A204.1 (cell line): ENCODE results near the gene NSG1.
"Not testable (repeated sequence)": the region's sequence is repeated elsewhere in the genome, so short reads cannot be mapped to it uniquely, and the experiment has no call there.

Source experiments
- FAIRE-seq: peaks from 2 replicates; lab custom pipeline; 2012; peaks lifted over from hg19 to GRCh38; lab: Jason Lieb, UNC

Gene NSG1

DNA sequence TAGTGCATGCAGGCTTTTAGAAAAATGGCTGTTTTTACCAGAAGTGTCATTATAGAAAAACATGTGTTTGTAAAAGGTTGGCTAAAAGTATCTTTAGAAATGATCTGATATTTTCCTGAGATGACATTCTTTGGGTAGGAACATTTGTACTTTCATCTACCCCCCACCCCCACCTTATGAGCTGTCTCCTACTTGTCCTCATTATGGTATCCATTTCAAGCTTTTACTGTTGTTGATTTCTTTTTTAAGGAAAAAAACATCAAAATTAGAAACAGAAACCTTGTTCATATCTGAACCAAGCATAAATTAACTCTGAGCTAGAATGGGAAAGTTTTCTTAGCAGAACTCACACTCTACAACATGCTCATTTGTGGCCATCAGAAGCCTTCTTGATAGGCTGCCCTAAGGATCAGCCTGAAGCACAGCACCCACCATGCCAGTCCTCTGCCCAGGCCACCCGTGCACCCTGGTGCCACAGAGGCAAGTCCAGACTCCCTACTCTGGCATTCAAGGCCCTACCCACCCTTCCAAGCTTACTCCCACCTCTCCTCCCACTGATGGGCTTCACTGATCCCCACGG is 49.4 kb downstream of the NSG1 start:
- no peak for FAIRE-seq

DNA sequence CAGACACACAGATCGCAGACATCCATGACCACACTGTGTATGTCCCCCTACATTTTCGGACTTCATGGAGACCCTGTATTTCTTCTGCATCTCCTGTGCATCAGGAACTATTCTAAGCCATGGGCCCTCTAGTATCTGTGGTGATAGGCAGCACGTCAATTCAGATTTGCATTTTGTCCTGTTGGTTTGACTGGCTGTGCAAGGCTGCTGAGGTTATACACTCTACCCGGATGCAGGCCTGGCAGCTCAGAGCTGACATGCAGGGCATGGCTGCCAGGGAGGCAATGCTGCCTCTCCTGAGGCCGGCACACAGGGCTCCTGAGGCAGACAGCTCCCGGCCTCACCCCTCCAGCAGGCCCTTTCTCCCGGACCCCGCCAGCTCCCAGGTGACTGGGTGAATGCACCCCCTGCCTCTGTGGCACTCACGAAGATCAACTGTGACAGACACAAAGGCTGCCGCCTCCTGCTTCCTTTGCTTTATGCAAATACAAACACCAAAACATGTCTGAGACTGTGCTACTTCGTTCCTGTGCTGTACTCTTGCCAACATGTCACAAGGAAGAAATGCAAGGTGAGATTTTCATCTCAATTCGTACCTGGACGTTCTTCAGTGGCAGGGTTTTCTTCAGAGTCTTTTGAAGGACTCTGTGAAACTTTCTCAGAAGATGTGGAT is 51.0 kb downstream of the NSG1 start:
- FAIRE-seq: no peak

- FAIRE-seq: no peak
Observed at GRCh38 chr4:4438891-4439290, 52.0 kb downstream of the NSG1 start.

DNA sequence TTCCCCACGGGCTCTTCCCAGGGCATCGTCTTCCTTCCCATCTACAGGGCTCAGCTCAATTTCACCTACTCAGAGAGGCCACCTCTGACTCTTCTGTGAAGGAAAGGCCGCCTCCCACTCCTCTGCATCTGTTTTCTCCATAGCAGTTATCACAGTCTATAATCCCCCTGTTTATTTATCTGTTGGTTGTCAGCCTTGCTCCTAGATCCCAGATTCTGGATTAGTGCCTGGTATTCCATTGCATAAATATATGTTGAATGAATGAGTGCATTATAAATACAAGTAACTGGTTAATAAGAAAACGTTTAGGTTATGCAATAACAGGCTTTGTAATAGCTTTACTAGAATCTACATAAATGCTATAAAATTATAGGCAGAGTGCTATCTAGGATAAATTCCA is 52.9 kb downstream of the NSG1 start:
- no peak for FAIRE-seq

DNA sequence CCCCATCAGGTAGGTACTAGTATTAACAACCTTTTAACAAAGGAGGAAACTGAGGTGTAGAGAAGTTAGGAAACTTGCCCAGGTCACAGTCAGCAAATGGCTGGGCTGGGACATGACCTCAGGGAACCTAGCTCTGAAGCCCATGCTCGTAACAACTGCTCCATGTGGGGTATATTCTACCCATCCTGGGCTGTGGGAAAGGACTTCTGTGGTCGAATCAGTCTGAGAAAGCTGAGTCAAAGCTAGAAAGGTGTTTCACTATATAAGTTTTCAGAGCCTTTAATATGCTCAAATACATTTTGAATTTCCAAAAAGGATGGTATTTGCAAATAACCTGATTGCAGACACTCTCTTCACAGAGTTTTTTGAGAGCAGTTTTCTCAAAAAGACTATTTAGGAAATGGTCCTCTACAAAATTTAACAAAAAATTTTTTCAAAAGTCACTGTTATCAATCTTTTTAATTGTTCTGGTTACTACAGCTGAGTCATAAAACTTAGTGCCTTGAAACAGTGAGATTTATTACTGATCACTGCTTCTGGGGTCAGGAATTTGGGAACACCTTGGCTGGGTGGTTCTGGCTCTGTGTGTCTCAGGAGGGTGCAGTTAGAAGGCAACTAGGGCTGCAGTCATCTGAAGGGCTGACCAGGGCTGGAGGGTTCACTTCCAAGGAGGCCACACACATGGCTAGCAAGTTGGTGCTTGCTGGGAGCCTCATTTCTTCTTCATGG is 53.6 kb downstream of the NSG1 start:
- FAIRE-seq: no peak

DNA sequence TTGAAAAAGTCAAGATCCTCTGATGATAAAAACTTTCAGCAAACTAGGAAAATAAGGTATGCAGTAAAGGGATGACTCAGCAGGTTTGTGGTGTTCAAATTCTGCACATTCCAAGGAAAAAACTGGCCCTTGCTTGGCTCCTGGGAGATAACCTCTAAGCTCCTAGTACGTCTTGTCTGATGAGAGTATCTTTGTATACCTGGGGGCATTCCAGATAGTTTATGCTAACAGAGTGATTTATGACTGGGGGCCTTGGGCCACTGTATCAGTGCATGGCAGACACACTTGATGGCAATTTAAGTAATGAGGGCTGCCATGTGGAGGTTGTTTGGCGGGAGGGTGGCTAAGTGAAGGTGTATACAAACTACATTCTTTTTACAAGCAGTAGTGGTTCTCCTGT is 56.9 kb downstream of the NSG1 start:
- FAIRE-seq: no peak

DNA sequence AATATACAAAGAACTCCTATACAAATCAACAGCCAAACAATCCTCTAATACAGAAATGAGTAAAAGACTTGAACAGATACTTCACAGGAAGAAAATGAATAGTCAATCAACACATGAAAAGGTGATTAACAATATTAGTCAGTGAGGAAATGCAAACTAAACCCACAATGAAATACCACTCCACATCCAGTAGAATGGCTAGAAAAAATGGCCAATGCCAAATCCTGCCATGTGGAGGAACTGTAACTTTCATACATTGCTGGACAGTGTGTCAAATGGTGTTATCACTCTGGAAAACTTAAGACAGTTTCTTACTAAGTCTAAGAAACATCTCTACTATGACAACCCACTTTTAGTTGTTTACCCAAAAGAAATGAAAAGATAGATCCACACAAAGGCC is 59.5 kb downstream of the NSG1 start:
- FAIRE-seq: no peak

GRCh38 chr4:4455210-4455865 is 68.4 kb downstream of the NSG1 start:
- no peak for FAIRE-seq

GRCh38 chr4:4456351-4456750 is 69.4 kb downstream of the NSG1 start:
- FAIRE-seq: no peak

DNA sequence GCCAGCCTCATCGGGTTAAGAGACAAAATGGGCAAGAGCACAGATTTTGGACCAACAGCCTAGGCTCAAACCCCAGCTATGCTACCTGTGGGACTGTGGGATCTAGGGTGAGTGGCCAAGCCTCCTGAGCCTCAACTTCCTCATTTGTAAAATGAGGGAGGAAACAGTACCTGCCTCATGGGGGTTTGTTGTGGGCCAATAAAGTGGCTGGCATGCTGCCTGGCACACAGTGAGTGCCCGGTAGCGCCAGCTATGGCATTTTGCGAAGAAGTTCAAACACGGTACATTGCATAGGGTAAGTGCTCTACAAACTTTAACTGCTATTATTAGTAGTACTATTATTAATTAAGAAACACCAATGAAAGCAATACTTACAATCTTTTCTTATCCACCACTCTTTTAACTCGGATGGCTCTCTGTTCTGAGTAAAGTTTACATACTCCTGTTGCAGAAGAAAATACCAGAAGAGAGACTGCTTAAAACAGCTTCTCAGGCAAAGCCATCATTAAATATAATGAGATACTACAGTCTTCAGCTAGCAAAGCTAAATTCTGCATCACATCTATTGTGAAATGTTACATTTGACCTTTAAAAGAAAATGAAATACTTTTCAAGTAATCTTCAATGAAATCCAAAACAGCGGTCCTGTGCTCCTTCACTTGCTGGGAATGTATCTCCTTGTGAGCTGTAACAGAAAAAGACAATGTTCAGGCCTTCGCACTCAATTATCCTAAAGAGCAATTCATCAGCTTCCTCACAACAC is 70.1 kb downstream of the NSG1 start:
- no peak for FAIRE-seq

DNA sequence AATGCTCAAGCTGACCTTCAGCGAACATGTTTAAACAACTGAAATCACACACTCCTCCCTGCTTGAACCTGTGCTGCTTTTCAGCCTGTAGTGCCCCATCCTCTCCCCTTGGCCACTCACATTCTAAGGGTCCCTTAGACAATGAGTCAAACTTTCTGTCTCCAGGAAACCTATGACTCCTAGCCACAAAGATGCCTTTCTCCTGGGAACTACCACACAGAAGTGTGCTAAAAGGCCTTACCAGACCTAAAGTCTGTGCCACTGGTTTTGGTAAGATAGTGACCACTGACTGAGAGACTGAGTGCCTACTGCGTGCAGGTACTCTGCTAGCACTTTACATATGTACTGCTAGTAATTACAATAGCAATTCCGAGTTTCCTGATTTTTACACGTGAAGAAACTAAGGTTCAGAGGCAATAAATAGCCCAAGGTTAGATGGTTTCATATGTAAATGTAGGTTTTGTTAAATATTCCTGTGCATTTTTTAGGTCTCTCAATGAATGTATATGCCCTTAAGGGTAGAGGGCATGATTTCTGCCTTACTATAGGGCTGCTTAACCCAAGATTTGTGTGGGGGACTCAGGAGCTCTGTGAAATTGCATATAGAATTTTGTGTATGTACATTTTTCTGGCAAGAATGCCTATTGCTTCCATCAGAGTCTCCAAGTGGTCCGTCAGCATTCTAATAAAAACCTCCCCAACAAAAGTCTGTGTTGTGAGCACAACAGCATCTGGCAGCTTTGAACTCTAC is 71.1 kb downstream of the NSG1 start:
- no peak for FAIRE-seq

DNA sequence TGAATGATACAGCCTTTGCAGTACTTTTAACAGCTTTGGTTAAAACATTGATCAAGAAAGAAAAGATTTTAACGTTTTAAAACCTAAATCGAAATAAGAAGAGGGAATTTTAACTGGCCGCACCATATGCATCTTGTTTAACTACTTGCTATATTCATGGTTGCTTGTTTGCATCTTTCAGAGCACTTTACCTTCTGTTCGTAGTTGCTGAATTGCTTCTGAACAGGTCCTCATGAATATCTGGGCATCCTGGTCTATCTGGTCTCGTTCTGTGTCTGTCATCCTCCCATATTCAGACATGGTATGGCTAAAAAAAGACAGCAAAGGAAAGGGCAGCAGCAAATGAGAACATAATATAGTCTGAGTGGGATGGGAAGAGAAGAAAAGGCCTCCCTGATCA is 72.3 kb downstream of the NSG1 start:
- no peak for FAIRE-seq

GRCh38 chr4:4460759-4461158 is 73.9 kb downstream of the NSG1 start:
- FAIRE-seq: no peak

GRCh38 chr4:4461178-4461577 is 74.3 kb downstream of the NSG1 start:
- no peak for FAIRE-seq

DNA sequence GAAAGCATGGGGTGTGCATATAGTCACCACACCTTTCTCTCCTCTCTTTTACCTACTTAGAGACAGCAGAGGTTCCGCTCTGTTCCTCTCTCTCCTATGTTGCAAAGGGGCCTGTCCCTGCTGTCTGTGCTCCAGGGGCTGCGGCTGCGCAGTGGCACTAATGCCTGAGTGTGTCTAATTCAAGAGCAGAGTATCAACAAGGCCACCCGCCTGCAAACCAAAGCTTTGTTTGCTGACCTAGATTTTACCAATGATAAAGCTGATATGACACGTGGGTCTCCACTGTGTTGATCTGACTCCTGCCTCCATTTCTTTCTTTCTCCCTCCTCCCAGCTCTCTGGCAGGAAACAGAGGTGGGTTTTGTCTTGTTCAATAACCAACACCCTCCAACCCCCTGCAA is 74.9 kb downstream of the NSG1 start:
- FAIRE-seq: no peak

DNA sequence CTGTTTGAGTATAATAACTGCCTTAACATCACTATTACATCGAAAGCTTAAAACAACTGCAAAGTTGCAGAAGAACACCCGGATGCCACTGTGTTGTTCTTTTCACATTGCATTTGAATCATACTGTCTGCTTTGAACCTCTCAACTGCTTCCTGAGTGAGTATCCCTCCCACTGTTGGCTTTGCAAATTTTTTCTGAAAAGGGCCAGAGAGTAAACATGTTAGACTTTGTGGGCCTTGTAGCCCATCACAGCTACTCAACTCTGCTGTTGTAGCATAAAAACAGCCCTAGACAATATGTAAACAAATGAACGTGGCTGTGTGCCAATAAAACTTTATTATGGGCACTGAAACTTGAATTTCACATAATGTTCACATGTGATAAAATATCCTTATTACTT is 76.1 kb downstream of the NSG1 start:
- FAIRE-seq: no peak

GRCh38 chr4:4465238-4465637 is 78.3 kb downstream of the NSG1 start:
- FAIRE-seq: not testable (repeated sequence)
